ENCODE measurements around the gene AMY1C. TPM values are rescaled to one million over a fixed set of nuclear protein-coding genes. Genes with fewer than 3 reads are reported as not detected.
"Not testable (repeated sequence)": the region's sequence is repeated elsewhere in the genome, so short reads cannot be mapped to it uniquely, and the experiment has no call there.

Gene AMY1C
- total RNA-seq: not detected

- H3K4me1 ChIP-seq, DNase-seq: not testable (repeated sequence)
Measured at GRCh38 chr1:103749598-103749997, at the start of gene AMY1C. TSS of gene AMY1C (plus strand) at chr1:103749898. CDS start at chr1:103750470, 572 bp downstream.

GRCh38 chr1:103700669-103701068 is 49.0 kb upstream of the AMY1C start:
- not testable (repeated sequence) for H3K27ac ChIP-seq, H3K36me3 ChIP-seq, H3K27me3 ChIP-seq, H3K9me3 ChIP-seq, H3K4me3 ChIP-seq, DNase-seq, H3K4me1 ChIP-seq

More at GRCh38 chr1:103749598-103749997, at the start of gene AMY1C:
- H3K27me3 ChIP-seq, H3K9me3 ChIP-seq, H3K4me3 ChIP-seq, H3K36me3 ChIP-seq, H3K27ac ChIP-seq: not testable (repeated sequence)

- not testable (repeated sequence) for H3K4me3 ChIP-seq, DNase-seq, H3K36me3 ChIP-seq, H3K27me3 ChIP-seq, H3K4me1 ChIP-seq, H3K27ac ChIP-seq, H3K9me3 ChIP-seq
Measured at GRCh38 chr1:103701256-103701655, 48.4 kb upstream of the AMY1C start.

- H3K9me3 ChIP-seq, DNase-seq, H3K4me3 ChIP-seq: not testable (repeated sequence)
Measured at GRCh38 chr1:103707670-103708069, 42.0 kb upstream of the AMY1C start.

GRCh38 chr1:103710381-103710780 is 39.3 kb upstream of the AMY1C start:
- H3K27me3 ChIP-seq, H3K27ac ChIP-seq, DNase-seq, H3K4me1 ChIP-seq, H3K4me3 ChIP-seq, H3K36me3 ChIP-seq, H3K9me3 ChIP-seq: not testable (repeated sequence)

More at GRCh38 chr1:103707670-103708069, 42.0 kb upstream of the AMY1C start:
- not testable (repeated sequence) for H3K27ac ChIP-seq, H3K4me1 ChIP-seq, H3K36me3 ChIP-seq, H3K27me3 ChIP-seq

GRCh38 chr1:103717404-103717803 is 32.3 kb upstream of the AMY1C start:
- H3K27me3 ChIP-seq, H3K4me1 ChIP-seq, H3K36me3 ChIP-seq, H3K27ac ChIP-seq, H3K9me3 ChIP-seq, H3K4me3 ChIP-seq, DNase-seq: not testable (repeated sequence)

- not testable (repeated sequence) for H3K27me3 ChIP-seq, H3K9me3 ChIP-seq, H3K4me1 ChIP-seq, H3K36me3 ChIP-seq, H3K4me3 ChIP-seq, DNase-seq, H3K27ac ChIP-seq
Measured at GRCh38 chr1:103721473-103721872, 28.2 kb upstream of the AMY1C start.

GRCh38 chr1:103735334-103735733 is 14.4 kb upstream of the AMY1C start:
- not testable (repeated sequence) for H3K4me3 ChIP-seq, H3K27me3 ChIP-seq, H3K4me1 ChIP-seq, DNase-seq, H3K27ac ChIP-seq, H3K9me3 ChIP-seq, H3K36me3 ChIP-seq

- not testable (repeated sequence) for H3K36me3 ChIP-seq, H3K4me3 ChIP-seq, H3K27ac ChIP-seq, H3K4me1 ChIP-seq, DNase-seq, H3K9me3 ChIP-seq, H3K27me3 ChIP-seq
Measured at GRCh38 chr1:103738031-103738430, 11.7 kb upstream of the AMY1C start.

GRCh38 chr1:103744449-103744848 is 5.2 kb upstream of the AMY1C start:
- not testable (repeated sequence) for DNase-seq, H3K36me3 ChIP-seq, H3K9me3 ChIP-seq, H3K27ac ChIP-seq, H3K4me1 ChIP-seq, H3K4me3 ChIP-seq, H3K27me3 ChIP-seq

- not testable (repeated sequence) for DNase-seq, H3K4me1 ChIP-seq, H3K9me3 ChIP-seq, H3K36me3 ChIP-seq, H3K4me3 ChIP-seq, H3K27me3 ChIP-seq, H3K27ac ChIP-seq
Measured at GRCh38 chr1:103745040-103745439, 4.7 kb upstream of the AMY1C start.

GRCh38 chr1:103748273-103748672 is 1.4 kb upstream of the AMY1C start:
- H3K4me3 ChIP-seq, H3K27ac ChIP-seq, DNase-seq, H3K9me3 ChIP-seq, H3K4me1 ChIP-seq, H3K36me3 ChIP-seq, H3K27me3 ChIP-seq: not testable (repeated sequence)
